NT2/D1 (cell line): ENCODE measurements around the gene PRICKLE3.

Experiments used
- SUZ12 ChIP-seq: IDR thresholded peaks from 2 replicates; pipeline ENCODE4 v1.6.1; 2011; ENCODE audit not compliant: insufficient read length, insufficient read depth; ENCODE audit errors: extremely low read depth
- YY1 ChIP-seq: IDR thresholded peaks from 2 replicates; pipeline ENCODE4 v1.6.1; 2011; ENCODE audit not compliant: insufficient read length, insufficient read depth

DNA sequence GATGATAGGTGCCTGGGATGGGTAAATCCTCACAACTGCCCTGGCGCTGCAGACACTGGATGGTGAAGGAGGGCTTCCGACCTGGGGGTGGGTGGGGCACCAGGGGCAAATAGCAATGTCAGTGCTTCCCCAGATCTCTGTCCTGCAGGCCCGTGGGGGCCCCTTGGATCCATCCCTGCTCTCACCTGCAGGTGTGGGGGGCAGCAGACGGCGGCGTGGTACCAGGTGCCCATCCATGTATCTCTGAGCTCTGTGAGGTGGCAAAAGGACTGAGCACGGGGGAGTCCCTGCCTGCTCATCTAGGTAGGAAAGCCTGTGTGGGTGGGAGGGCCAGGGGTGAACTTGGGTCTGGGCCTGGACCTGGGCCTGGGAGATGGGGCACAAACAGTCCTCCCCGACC, 20.4 kb upstream of the PRICKLE3 start:
- TF ChIP-seq SUZ12 (no peak), YY1 (no peak)
